ENCODE results near the gene HAL.

- TF ChIP-seq CTCF (tag by site-specific recombination; IDR thresholded peaks at IDR 0.05) (no peak), ZNF48 (tag by site-specific recombination; IDR thresholded peaks at IDR 0.05) (no peak), YY1 (tag by site-specific recombination; IDR thresholded peaks at IDR 0.05) (no peak), ZNF138 (tag by site-specific recombination; IDR thresholded peaks at IDR 0.05; ENCODE audit: borderline replicate concordance) (no peak), REST (tag by site-specific recombination; IDR thresholded peaks at IDR 0.05) (no peak), PRDM10 (tag by site-specific recombination; IDR thresholded peaks at IDR 0.05) (no peak), ZNF530 (tag by site-specific recombination; IDR thresholded peaks at IDR 0.05; ENCODE audit: low read depth) (no peak), ZNF416 (tag by site-specific recombination; IDR thresholded peaks at IDR 0.05) (no peak), TCF7L2 (IDR thresholded peaks at IDR 0.05; ENCODE audit: borderline replicate concordance, low read depth, low read length) (no peak)
- TF ChIP-seq, protein P1, sequence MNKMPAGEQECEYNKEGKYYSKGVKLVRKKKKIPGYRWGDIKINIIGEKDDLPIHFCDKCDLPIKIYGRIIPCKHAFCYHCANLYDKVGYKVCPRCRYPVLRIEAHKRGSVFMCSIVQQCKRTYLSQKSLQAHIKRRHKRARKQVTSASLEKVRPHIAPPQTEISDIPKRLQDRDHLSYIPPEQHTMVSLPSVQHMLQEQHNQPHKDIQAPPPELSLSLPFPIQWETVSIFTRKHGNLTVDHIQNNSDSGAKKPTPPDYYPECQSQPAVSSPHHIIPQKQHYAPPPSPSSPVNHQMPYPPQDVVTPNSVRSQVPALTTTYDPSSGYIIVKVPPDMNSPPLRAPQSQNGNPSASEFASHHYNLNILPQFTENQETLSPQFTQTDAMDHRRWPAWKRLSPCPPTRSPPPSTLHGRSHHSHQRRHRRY (tag by site-specific recombination; IDR thresholded peaks at IDR 0.05) = no peak
- TF ChIP-seq, protein P2, sequence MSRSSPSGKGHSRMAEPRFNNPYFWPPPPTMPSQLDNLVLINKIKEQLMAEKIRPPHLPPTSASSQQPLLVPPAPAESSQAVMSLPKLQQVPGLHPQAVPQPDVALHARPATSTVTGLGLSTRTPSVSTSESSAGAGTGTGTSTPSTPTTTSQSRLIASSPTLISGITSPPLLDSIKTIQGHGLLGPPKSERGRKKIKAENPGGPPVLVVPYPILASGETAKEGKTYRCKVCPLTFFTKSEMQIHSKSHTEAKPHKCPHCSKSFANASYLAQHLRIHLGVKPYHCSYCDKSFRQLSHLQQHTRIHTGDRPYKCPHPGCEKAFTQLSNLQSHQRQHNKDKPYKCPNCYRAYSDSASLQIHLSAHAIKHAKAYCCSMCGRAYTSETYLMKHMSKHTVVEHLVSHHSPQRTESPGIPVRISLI (tag by site-specific recombination; IDR thresholded peaks at IDR 0.05) = no peak
- TF ChIP-seq, protein P3, sequence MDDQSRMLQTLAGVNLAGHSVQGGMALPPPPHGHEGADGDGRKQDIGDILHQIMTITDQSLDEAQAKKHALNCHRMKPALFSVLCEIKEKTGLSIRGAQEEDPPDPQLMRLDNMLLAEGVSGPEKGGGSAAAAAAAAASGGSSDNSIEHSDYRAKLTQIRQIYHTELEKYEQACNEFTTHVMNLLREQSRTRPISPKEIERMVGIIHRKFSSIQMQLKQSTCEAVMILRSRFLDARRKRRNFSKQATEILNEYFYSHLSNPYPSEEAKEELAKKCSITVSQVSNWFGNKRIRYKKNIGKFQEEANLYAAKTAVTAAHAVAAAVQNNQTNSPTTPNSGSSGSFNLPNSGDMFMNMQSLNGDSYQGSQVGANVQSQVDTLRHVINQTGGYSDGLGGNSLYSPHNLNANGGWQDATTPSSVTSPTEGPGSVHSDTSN (CRISPR knock-in tag; IDR thresholded peaks at IDR 0.05) = no peak
Measured at GRCh38 chr12:95970905-95971304, 25.2 kb downstream of the HAL start.
